K562 (cell line): ENCODE measurements around the gene FXYD4. TPM values are rescaled to one million over a fixed set of nuclear protein-coding genes. Genes with fewer than 3 reads are reported as not detected.
A peak's percentile ranks its signal among the peaks of the same experiment; 100 is the strongest.

ENCODE experiments used
- FOXA1 ChIP-seq: fragments of 450-650 bp; IDR thresholded peaks from 2 replicates; pipeline ENCODE4 v1.6.1; 2016; ENCODE audit warnings: mild to moderate bottlenecking, borderline replicate concordance
- NFE2L1 ChIP-seq: fragments of 450-650 bp; IDR thresholded peaks from 2 replicates; pipeline ENCODE4 v1.6.1; 2016; ENCODE audit warnings: missing genetic modification characterization, low read depth, mild to moderate bottlenecking, missing compliant biosample characterization, moderate library complexity, borderline replicate concordance
- PRMT5 ChIP-seq: sonication (generic); formaldehyde crosslinking; IDR thresholded peaks from 2 replicates; pipeline ENCODE4 v1.5.0; 2020; ENCODE audit warnings: missing genetic modification reagents
- RBM15 ChIP-seq: fragments of 200-400 bp; formaldehyde crosslinking; IDR thresholded peaks from 2 replicates; pipeline ENCODE4 v1.6.1; 2018; ENCODE audit warnings: mild to moderate bottlenecking, low read length, moderate library complexity; ENCODE audit not compliant: insufficient read depth
- RBM17 ChIP-seq: fragments of 200-400 bp; formaldehyde crosslinking; IDR thresholded peaks from 2 replicates; pipeline ENCODE4 v1.6.1; 2017; ENCODE audit warnings: low read depth, mild to moderate bottlenecking, low read length, borderline replicate concordance
- SETDB1 ChIP-seq: IDR thresholded peaks from one replicate; pipeline ENCODE4 v1.6.1; 2012; ENCODE audit warnings: low read length, control low read depth, inconsistent platforms
- SMARCA4 ChIP-seq: fragments of 450-650 bp; IDR thresholded peaks from 2 replicates; pipeline ENCODE4 v1.6.1; 2016
- SRSF7 ChIP-seq: fragments of 200-400 bp; formaldehyde crosslinking; optimal IDR thresholded peaks from 2 replicates; pipeline ENCODE3; 2017; ENCODE audit warnings: mild to moderate bottlenecking, low read depth, low read length
- TGIF2 ChIP-seq: sonication (generic); formaldehyde crosslinking; IDR thresholded peaks from 2 replicates; pipeline ENCODE4 v1.8.1; 2022; ENCODE audit warnings: mild to moderate bottlenecking, missing genetic modification reagents, moderate library complexity
- ZBED1 ChIP-seq: IDR thresholded peaks from 2 replicates; pipeline ENCODE4 v1.6.1; 2014
- polyA plus RNA-seq, 8 experiments: library from polyadenylated mRNA; depleted of rRNA in 4 of 8; stranded (reverse) in 5 of 8; unstranded in 3 of 8; fragments of >200 nt; fragmentation: Nextera tagmentation in 2 of 8; fragmentation: Illumina TruSeq in 1 of 8; extraction: Ambion mirVana in 2 of 8; extraction: Trizol in 1 of 8; gene quantifications; 2 replicates each; pipeline versions ENCODE4 v1.2.1 to v1.2.3, GENCODE V29; 2011 to 2014; ENCODE audit warnings: inconsistent platforms in 1 of 8, missing spikeins in 1 of 8
- total RNA-seq, 7 experiments: library from RNA; depleted of rRNA in 6 of 7; stranded (reverse); fragments of >200 nt in 6 of 7; fragmentation: Illumina TruSeq in 2 of 7; extraction: Trizol in 2 of 7; gene quantifications; 2 replicates each; pipeline versions ENCODE4 v1.2.1 to v1.2.3, GENCODE V29; 2011 to 2021; ENCODE audit warnings: low replicate concordance in 1 of 7
- TF ChIP-seq, protein P1 (sequence below): fragments of 200-800 bp; sonication (Bioruptor generic); IDR thresholded peaks from 2 replicates; pipeline ENCODE4 v1.6.1; 2017; ENCODE audit warnings: missing genetic modification characterization, missing compliant biosample characterization
- TF ChIP-seq, protein P2 (sequence below): fragments of 200-800 bp; sonication (Bioruptor generic); IDR thresholded peaks from 2 replicates; pipeline ENCODE4 v1.6.1; 2017; ENCODE audit warnings: missing genetic modification characterization, missing compliant biosample characterization
- TF ChIP-seq, protein P3 (sequence below): fragments of 250-450 bp; sonication (Bioruptor Pico); IDR thresholded peaks from 2 replicates; pipeline ENCODE4 v1.9.0; 2021; ENCODE audit warnings: mild to moderate bottlenecking, inconsistent platforms
- TF ChIP-seq, protein P4 (sequence below): IDR thresholded peaks from 3 replicates; pipeline ENCODE4 v1.6.1; 2011; ENCODE audit warnings: borderline replicate concordance, mild to moderate bottlenecking; ENCODE audit not compliant: insufficient read length, insufficient read depth
- TF ChIP-seq, protein P5 (sequence below): sonication (generic); formaldehyde crosslinking; IDR thresholded peaks from 2 replicates; pipeline ENCODE4 v1.8.0; 2022; ENCODE audit warnings: mild to moderate bottlenecking, missing genetic modification reagents
- TF ChIP-seq, protein P6 (sequence below), 2 experiments: fragments of 450-650 bp in 1 of 2; sonication (generic) in 1 of 2; formaldehyde crosslinking; conservative IDR thresholded peaks; 2 replicates each; pipeline versions ENCODE4 v1.4.0 to v1.8.1; 2020 to 2022; ENCODE audit warnings: mild to moderate bottlenecking in 1 of 2, missing genetic modification reagents in 1 of 2

The FXYD4 gene
- total and polyA plus RNA-seq, 9 of the 15 experiments (the other 6 are each of a cell fraction or from before 2014, with no cell fraction given) = not detected

DNA sequence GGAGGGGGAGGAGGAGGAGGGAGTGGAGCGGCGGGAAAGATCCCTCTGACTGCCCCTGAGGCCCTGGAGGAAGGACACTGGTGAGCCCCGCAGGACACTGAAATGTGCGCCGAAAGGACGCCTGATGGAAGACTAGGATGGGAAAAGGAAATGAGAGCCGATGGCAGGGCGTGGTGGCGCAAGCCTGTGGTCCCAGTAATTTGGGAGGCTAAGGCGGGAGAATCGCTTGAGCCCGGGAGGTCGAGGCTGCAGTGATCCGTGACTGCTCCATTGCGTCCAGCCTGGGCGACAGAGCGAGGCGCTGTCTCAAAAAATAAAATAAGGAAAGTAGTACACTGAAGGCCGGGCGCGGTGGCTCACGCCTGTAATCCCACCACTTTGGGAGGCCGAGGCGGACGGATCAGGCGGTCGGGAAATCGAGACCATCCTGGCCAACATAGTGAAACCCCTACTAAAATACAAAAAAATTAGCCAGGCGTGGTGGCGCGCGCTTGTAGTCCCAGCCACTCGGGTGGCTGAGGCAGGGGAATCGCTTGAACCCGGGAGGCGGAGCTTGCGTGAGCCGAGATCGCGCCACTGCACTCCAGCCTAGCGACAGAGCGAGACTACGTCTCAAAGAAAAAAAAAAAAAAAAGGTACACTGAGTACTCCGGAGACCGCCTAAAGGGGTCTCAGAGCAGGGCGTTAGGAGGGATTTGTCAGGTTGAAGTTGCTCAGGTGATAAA lies 38.1 kb downstream of the FXYD4 start (continued):
- TF ChIP-seq, protein P1, sequence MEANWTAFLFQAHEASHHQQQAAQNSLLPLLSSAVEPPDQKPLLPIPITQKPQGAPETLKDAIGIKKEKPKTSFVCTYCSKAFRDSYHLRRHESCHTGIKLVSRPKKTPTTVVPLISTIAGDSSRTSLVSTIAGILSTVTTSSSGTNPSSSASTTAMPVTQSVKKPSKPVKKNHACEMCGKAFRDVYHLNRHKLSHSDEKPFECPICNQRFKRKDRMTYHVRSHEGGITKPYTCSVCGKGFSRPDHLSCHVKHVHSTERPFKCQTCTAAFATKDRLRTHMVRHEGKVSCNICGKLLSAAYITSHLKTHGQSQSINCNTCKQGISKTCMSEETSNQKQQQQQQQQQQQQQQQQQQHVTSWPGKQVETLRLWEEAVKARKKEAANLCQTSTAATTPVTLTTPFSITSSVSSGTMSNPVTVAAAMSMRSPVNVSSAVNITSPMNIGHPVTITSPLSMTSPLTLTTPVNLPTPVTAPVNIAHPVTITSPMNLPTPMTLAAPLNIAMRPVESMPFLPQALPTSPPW = peak; percentile 12
- TF ChIP-seq RBM17 (no peak), SMARCA4 (peak; percentile 63), SRSF7 (no peak), RBM15 (no peak), PRMT5 (CRISPR knock-in tag) (no peak), FOXA1 (no peak), SETDB1 (no peak), ZBED1 (no peak), TGIF2 (CRISPR knock-in tag) (no peak), NFE2L1 (tag) (no peak)
- TF ChIP-seq, protein P2, sequence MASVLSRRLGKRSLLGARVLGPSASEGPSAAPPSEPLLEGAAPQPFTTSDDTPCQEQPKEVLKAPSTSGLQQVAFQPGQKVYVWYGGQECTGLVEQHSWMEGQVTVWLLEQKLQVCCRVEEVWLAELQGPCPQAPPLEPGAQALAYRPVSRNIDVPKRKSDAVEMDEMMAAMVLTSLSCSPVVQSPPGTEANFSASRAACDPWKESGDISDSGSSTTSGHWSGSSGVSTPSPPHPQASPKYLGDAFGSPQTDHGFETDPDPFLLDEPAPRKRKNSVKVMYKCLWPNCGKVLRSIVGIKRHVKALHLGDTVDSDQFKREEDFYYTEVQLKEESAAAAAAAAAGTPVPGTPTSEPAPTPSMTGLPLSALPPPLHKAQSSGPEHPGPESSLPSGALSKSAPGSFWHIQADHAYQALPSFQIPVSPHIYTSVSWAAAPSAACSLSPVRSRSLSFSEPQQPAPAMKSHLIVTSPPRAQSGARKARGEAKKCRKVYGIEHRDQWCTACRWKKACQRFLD = no peak; the same call in 1 of the 2 replicates
- TF ChIP-seq, protein P3, sequence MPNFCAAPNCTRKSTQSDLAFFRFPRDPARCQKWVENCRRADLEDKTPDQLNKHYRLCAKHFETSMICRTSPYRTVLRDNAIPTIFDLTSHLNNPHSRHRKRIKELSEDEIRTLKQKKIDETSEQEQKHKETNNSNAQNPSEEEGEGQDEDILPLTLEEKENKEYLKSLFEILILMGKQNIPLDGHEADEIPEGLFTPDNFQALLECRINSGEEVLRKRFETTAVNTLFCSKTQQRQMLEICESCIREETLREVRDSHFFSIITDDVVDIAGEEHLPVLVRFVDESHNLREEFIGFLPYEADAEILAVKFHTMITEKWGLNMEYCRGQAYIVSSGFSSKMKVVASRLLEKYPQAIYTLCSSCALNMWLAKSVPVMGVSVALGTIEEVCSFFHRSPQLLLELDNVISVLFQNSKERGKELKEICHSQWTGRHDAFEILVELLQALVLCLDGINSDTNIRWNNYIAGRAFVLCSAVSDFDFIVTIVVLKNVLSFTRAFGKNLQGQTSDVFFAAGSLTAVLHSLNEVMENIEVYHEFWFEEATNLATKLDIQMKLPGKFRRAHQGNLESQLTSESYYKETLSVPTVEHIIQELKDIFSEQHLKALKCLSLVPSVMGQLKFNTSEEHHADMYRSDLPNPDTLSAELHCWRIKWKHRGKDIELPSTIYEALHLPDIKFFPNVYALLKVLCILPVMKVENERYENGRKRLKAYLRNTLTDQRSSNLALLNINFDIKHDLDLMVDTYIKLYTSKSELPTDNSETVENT (CRISPR knock-in tag) = peak; percentile 30; the same call in 1 of the 2 replicates
- TF ChIP-seq, protein P4, sequence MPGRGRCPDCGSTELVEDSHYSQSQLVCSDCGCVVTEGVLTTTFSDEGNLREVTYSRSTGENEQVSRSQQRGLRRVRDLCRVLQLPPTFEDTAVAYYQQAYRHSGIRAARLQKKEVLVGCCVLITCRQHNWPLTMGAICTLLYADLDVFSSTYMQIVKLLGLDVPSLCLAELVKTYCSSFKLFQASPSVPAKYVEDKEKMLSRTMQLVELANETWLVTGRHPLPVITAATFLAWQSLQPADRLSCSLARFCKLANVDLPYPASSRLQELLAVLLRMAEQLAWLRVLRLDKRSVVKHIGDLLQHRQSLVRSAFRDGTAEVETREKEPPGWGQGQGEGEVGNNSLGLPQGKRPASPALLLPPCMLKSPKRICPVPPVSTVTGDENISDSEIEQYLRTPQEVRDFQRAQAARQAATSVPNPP = no peak
- TF ChIP-seq, protein P5, sequence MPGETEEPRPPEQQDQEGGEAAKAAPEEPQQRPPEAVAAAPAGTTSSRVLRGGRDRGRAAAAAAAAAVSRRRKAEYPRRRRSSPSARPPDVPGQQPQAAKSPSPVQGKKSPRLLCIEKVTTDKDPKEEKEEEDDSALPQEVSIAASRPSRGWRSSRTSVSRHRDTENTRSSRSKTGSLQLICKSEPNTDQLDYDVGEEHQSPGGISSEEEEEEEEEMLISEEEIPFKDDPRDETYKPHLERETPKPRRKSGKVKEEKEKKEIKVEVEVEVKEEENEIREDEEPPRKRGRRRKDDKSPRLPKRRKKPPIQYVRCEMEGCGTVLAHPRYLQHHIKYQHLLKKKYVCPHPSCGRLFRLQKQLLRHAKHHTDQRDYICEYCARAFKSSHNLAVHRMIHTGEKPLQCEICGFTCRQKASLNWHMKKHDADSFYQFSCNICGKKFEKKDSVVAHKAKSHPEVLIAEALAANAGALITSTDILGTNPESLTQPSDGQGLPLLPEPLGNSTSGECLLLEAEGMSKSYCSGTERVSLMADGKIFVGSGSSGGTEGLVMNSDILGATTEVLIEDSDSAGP (CRISPR knock-in tag) = no peak
- TF ChIP-seq, protein P6, sequence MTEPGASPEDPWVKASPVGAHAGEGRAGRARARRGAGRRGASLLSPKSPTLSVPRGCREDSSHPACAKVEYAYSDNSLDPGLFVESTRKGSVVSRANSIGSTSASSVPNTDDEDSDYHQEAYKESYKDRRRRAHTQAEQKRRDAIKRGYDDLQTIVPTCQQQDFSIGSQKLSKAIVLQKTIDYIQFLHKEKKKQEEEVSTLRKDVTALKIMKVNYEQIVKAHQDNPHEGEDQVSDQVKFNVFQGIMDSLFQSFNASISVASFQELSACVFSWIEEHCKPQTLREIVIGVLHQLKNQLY (CRISPR knock-in tag; conservative IDR thresholded peaks at IDR 0.05) = 0 out of 4 replicates have a peak, but pooled peaks of 1 of the 2 experiments have one; percentile 15
